HPDE6-E6E7 (cell line): ENCODE data around the gene COA3.
A peak's percentile ranks its signal among the peaks of the same experiment; 100 is the strongest.
"Not testable (repeated sequence)": the region's sequence is repeated elsewhere in the genome, so short reads cannot be mapped to it uniquely, and the experiment has no call there.

Experiments
- DNase-seq: peaks from one replicate; pipeline ENCODE4 v3.0.0; 2011; ENCODE audit warnings: missing footprints; ENCODE audit errors: extremely low spot score

COA3 gene

GRCh38 chr17:42782166-42783061 is 16.1 kb downstream of the COA3 start:
- DNase-seq = no peak

- DNase-seq = no peak
These were observed 16.8 kb downstream of the COA3 start for GRCh38 chr17:42781639-42782165.

GRCh38 chr17:42780851-42781638 is 17.5 kb downstream of the COA3 start:
- no peak for DNase-seq

- DNase-seq = no peak
These were observed 18.3 kb downstream of the COA3 start, which contains the start of gene WNK4 for GRCh38 chr17:42779936-42780850. Gene WNK4 (plus strand): TSS chr17:42780610. CDS start chr17:42780699, 89 bp downstream.

- DNase-seq = no peak
These were observed 19.1 kb downstream of the COA3 start for GRCh38 chr17:42779304-42779935.

GRCh38 chr17:42778570-42778969 is 19.9 kb downstream of the COA3 start:
- no peak for DNase-seq

- no peak for DNase-seq
These were observed 22.9 kb downstream of the COA3 start for GRCh38 chr17:42775534-42776098.

- no peak for DNase-seq
These were observed 24.3 kb downstream of the COA3 start for GRCh38 chr17:42774066-42774745.

GRCh38 chr17:42773290-42774035 is 25.0 kb downstream of the COA3 start, which contains the start of gene VPS25:
Gene VPS25 (plus strand): TSS chr17:42773449. CDS start chr17:42773476, 27 bp downstream.
- DNase-seq = peak; percentile 87

GRCh38 chr17:42772945-42773289 is 25.6 kb downstream of the COA3 start:
- no peak for DNase-seq

GRCh38 chr17:42769964-42770363 is 28.5 kb downstream of the COA3 start:
- not testable (repeated sequence) for DNase-seq

GRCh38 chr17:42768006-42768405 is 30.5 kb downstream of the COA3 start:
- DNase-seq = not testable (repeated sequence)

- DNase-seq = no peak
These were observed 31.0 kb downstream of the COA3 start for GRCh38 chr17:42767512-42767911.

GRCh38 chr17:42766124-42766523 is 32.4 kb downstream of the COA3 start:
- DNase-seq = no peak

- no peak for DNase-seq
These were observed 36.9 kb downstream of the COA3 start for GRCh38 chr17:42761638-42762037.

- no peak for DNase-seq
These were observed 37.6 kb downstream of the COA3 start, which contains the start of gene RAMP2 for GRCh38 chr17:42760652-42761581. Gene RAMP2 (plus strand): TSS chr17:42761227. CDS start chr17:42761262, 35 bp downstream.

GRCh38 chr17:42759982-42760651 is 38.4 kb downstream of the COA3 start:
- DNase-seq = no peak
